ENCODE measurements around the gene LTB4R.

Gene LTB4R

GRCh38 chr14:24300326-24300980, 10.8 kb upstream of the LTB4R start:
- no peak for DNase-seq (ENCODE audit: low read depth in 2 of 2)

- no peak for DNase-seq (ENCODE audit: low read depth in 2 of 2)
Observed at GRCh38 chr14:24304019-24304387, 7.3 kb upstream of the LTB4R start.

- DNase-seq (ENCODE audit: low read depth in 2 of 2), result no peak
Observed at GRCh38 chr14:24307156-24307574, 4.1 kb upstream of the LTB4R start.

DNA sequence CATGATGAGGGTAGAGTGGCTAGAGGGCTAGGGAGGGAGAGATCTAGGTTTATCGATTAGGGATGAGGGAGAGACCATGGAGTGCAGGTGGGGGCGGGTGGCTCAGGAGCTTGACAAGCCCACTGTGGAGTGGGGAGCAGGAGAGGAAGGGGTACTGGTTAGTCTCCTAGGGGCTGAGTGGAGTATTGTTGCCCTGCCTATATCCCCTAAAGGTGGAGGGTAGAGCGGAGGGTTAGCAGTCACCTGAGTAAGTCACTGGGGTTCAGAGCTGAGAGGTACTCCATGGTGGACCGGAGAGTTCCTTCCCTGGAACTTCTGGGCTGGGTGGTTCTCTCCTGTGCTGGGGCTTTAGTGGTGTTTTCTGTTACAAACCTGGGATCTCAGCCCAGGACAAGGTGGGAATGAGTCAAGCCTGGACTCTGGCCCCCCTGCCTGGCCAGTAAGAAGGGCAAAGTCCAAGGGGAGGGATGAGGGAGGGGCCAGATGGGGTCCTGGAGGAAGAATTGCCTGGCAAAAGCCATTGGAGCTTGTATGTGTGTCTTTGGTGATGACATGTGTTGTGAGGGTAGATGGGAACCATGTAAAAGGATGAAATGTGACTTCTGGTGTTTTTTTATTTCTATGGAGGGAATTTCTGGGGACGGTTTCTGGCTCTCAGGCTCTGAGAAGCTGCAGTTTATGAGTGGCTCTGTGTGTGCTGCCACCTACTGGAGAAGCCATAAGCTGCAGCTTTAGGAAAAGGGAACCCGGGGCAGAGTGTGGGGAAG, 3.5 kb upstream of the LTB4R start, which contains the start of gene CIDEB:
CIDEB (minus strand) TSS at position 403 of the 767 bp plus-strand sequence; CDS start at position 284, 119 bp downstream.
- no peak for DNase-seq (ENCODE audit: low read depth in 2 of 2)

DNA sequence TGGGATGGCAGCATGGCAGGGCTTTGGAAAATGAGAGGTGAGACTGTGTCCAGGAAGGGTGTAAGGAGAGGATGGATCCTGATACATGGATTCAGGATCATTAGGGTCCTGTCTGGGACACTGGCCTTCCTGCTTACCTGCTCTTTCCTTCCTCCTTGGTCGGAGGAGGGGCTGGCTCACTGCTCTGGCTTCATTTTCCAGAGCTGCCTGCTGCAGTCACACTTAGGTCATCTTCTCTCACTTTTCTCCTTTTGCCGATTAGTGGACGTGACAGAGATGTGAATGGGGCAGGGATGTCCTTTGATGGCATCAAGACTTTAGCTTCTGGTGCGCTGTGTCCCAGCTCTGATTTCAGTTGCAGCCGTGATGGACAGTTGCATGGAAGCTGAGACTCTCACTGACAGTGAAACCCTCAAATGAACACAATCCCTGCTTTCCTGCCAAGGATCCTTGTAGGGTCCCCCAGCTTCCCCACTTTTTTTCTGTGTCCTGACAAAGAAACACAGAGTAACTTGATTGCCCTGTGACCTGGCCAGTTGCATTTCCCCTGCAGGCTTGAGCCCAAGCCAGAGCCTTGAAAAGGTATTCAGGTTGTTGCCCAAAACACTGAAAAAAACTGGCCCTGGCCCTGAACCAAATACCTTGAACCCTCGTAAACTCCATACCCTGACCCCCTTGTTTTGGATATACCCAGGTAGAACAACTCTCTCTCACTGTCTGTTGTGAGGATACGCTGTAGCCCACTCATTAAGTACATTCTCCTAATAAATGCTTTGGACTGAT, 2.8 kb upstream of the LTB4R start:
- DNase-seq (ENCODE audit: low read depth in 2 of 2), result no peak

- no peak for DNase-seq (ENCODE audit: low read depth in 2 of 2)
Observed at GRCh38 chr14:24309538-24310264, 1.6 kb upstream of the LTB4R start, which contains the start of gene LTB4R2. LTB4R2 (plus strand) TSS chr14:24310140; CDS start chr14:24310665, 525 bp downstream.

GRCh38 chr14:24310265-24310645, 1.0 kb upstream of the LTB4R start:
- no peak for DNase-seq (ENCODE audit: low read depth in 2 of 2)

DNA sequence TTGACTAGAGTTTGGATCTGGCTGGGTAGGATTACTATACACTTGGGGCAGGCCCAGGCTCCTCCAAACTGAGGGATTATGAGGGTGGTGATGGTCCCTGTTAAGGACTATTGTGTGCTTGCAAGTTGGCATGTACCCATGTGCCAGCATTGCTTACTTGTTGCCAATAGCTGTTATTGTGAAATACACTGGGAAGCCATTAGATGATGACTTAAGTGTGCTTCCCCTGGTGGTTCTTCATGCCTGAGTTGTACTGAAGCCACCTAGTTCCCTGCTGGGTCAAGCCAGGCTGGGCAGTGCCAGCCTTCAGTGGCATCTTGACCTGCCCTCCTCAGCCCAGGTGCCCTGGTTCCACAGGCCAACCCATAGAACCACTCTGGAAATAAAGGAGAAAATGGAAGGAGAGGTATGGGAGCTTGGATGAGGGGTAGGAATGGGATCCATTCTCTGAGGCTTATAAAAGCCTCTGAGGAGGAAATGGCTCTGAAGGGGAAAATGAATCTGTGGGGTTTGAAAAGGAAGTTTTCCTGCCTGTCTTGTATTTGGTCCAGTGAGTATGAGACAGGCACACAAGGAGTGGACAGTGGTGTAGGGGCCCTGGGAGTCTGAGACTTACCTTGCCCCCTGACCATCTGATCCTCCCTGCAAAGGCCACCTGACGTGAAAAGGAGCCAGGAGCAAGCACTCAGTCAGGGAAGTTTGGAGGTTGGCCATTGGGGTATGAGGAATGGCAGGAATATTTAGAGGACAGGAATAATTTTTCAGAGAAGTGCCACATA, 724 bp downstream of the LTB4R start:
- no peak for DNase-seq (ENCODE audit: low read depth in 2 of 2)

DNA sequence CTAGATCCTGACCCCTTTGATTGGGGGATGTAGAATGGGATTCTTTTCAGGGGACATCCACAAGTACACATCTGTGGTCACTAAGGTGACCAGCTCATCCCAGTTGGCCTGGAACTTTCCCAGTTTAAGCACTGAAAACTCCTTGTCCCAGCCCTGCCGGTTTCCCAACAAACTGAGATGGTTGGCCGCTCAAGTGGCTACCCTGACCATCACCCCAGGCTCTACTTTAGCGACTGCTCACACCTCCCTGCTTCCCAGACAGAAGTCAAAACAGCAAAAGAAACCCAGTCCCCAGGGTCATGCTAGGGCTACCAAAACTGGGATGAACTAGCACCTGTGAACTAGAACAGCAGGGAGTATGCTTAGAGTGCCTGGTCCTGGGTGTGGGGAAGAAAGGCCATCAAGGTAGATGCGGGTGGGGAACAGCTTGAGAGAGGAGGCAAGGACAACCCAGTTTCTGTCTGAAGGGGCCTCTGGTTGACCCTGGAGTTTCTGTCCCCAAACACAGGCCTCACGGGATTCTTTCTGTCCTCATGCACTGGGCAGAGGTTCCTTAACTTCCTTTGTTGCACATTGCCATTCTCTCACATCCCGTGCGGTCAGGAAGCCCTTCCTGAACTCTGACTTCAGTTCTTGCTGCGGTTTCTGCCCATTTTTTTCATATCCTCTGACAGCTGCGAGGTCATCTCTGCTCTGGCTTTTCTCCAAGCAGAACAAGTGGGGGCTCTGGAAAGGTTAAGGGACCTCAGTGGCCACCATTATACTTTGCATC, 1.6 kb downstream of the LTB4R start:
- DNase-seq (ENCODE audit: low read depth in 2 of 2), result no peak

DNA sequence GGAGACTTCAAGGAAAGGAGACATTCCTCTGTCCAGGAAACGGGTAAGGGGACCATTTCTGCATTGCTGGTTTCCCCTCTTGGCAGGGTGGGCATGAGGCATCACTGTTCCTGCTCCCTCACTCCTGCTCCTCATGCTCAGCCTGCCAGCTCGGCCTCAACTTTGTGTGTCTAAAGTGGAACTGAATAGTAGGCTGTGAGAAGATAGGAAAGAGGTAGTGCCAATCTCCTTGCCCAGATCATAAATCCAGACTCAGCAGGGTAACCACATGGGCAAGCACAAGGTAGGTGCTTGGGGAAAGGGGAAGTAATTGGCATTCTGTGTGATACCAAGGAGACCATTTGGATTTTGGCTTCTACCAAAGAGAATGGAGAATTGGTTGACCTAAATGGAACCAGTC, 2.6 kb downstream of the LTB4R start:
- DNase-seq (ENCODE audit: low read depth in 2 of 2), result no peak

- DNase-seq (ENCODE audit: low read depth in 2 of 2), result no peak
Observed at GRCh38 chr14:24314377-24315193, 3.3 kb downstream of the LTB4R start.

GRCh38 chr14:24315243-24315806, 4.0 kb downstream of the LTB4R start:
- no peak for DNase-seq (ENCODE audit: low read depth in 2 of 2)

- DNase-seq (ENCODE audit: low read depth in 2 of 2), result no peak
Observed at GRCh38 chr14:24315807-24316596, 4.7 kb downstream of the LTB4R start.

- no peak for DNase-seq (ENCODE audit: low read depth in 2 of 2)
Observed at GRCh38 chr14:24316597-24316950, 5.3 kb downstream of the LTB4R start.

DNA sequence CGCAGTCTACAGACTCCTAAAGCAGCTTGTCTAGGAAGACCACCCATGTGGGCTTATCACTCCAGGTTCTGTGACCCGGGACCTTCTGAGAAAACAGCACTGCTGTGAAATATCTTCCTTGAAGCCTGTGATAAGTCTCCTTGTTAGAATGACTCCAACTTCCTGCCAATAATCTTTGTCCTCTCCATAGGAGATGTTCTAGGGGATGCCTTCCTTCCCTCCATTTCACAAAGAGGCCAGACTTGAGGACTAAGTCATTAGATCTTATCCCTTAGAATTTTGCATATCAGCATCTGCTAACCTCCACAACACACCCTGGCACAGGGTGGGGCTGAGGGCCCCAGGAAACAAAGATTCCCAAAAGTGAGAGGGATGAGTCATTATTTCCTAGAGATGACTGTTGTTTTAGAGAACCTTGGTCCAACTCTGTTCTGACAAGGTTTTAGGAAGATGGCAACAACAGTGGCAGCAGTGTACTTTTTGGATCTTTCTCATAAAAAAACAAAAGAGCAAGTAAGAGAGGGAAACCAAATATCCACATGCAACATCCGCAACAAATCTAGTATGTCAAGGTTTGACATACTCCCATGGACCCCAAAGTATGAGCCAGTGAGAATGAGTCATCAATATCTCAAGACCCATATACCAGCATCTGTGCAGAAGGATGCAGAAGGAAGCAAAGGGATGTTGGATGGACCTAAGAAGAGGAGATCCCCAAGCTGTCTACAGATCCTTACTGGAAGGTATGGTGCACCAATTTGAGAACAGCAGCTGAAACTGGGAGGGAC, 6.0 kb downstream of the LTB4R start:
- no peak for DNase-seq (ENCODE audit: low read depth in 2 of 2)

GRCh38 chr14:24321212-24321975, 10.1 kb downstream of the LTB4R start:
- no peak for DNase-seq (ENCODE audit: low read depth in 2 of 2)

DNA sequence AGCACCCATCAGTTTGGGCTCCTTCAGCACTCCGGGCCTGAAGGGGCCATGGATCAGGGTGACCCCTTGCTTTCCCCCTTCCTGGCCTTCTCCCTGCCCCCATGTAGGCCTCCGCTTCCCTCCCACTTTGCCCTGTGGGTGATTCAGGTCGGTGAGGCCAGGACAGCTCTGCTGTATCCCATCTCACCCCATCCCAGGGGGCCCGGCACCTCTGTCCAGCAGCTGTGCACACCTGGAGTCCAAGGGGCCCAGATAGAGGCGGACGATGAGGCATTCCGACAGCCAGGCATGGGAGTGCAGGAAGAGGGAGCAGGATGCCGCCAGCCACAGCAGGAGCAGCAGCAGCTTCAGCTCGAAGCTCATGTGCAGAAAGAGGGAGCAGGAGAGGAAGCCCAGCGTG, 11.4 kb downstream of the LTB4R start:
- DNase-seq (ENCODE audit: low read depth in 2 of 2), result no peak
